Measurements from ENCODE around the gene PDGFC.

The PDGFC gene

DNA sequence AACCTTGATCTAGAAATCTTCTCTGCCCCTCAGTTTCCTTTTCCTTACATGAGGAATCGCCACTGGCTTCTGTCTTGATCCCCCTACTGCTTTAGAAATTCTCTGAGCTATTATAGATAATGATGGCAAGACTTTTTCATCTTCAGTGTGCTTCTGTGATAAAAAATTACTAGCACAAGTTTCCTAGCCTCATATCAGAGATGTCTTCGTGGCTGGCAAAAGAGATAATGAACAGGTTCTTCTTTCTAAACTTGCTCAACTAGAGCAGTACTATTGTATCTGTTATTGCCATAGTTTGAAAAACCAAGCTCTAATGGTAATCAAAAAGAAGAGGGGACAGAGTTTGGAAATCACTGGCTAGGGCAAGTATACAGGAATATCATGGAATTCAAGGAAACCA is 4.1 kb upstream of the PDGFC start:
- no peak overlapping the region for H3K27ac ChIP-seq
- DNase-seq (ENCODE audit: low spot score) = no peak
- TF ChIP-seq, protein P1, sequence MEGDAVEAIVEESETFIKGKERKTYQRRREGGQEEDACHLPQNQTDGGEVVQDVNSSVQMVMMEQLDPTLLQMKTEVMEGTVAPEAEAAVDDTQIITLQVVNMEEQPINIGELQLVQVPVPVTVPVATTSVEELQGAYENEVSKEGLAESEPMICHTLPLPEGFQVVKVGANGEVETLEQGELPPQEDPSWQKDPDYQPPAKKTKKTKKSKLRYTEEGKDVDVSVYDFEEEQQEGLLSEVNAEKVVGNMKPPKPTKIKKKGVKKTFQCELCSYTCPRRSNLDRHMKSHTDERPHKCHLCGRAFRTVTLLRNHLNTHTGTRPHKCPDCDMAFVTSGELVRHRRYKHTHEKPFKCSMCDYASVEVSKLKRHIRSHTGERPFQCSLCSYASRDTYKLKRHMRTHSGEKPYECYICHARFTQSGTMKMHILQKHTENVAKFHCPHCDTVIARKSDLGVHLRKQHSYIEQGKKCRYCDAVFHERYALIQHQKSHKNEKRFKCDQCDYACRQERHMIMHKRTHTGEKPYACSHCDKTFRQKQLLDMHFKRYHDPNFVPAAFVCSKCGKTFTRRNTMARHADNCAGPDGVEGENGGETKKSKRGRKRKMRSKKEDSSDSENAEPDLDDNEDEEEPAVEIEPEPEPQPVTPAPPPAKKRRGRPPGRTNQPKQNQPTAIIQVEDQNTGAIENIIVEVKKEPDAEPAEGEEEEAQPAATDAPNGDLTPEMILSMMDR (IDR thresholded peaks at IDR 0.05) = no peak

DNA sequence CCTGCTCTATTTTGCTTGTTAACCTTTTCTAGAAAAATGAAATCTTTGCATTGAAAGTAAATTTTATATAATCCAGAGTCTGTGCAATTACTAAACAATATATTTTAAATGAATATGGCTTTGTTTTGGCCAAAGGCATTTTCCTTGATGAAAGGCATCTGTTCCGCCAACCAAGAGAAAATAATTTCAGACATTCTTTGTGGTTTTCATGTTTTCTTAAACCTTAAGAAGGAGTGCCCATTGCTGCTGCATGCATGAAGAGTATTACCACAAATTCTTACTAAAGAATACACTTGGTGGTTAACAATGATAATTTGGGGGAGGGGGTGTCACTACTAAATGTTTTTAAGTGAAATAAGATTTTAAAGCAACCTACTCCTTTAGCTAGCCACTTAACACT is 2.7 kb upstream of the PDGFC start:
- no peak for DNase-seq (ENCODE audit: low spot score)
- Histone ChIP-seq H3K4me3 (no peak overlapping the region), H3K27ac (peak overlapping the region in 1 of 2 donors; percentile 30)
- TF ChIP-seq, protein P1 (IDR thresholded peaks at IDR 0.05) = no peak

More for the DNA sequence above, 4.1 kb upstream of the PDGFC start:
- no peak overlapping the region for H3K4me3 ChIP-seq

DNA sequence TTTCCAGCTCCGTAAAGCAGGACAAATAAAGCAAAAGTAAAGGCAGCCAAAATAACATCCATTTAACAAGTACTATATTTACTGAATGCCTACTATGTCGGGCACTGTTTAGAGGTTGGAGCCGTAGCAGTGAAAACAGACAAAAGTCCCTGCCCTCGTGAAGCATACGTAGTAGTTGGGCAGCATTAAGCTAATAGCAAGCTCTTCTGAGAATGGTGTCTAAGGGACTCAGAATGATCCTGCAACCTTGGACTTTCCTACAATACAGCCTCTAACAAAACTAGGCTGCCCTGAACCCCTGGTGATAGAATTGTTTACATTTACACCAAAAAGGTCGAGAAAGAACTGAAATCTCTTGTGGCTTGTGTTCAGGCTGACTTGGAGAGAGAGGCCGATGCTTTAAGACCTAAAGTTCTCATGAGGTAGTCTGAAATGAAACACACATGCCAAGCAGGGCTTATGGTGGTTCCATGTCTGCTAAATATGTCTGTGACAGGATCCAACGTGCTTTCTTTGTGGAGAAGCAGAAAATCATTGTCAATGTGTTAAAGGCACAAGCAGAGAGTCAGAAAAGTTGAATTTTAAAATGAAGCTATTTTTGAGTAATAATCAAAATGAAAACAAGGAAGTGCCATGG is 898 bp upstream of the PDGFC start:
- TF ChIP-seq, protein P1 (IDR thresholded peaks at IDR 0.05) = no peak
- H3K27ac ChIP-seq = peak overlapping the region; percentile 93 to 97
- H3K4me3 ChIP-seq = peak overlapping the region; percentile 88
- no peak for DNase-seq (ENCODE audit: low spot score)

DNA sequence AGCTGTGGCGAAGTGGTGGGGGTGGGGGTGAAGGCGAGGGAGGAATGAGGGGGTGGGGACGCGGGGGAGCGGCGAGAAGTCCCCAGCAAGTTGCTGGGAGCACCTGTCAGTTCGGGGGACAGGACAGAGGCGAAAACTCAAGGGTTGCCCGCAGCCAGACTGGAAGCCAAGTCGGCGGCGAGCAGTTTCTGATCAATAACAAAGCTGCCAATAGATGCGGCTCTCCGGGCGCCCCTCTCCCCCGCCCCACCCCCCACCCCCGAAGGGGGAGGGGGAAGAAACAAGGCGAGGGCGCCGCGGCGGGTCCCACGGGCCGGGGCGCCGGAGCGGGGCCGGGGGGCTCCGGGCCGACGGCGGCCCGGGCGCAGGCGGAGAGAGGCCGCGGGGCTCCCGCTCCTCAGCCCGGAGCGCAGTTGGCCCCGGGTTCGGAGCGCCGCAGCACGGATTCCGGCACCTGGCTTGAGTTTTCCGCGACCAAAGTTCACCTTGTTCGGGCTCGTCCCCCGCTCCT is 379 bp downstream of the PDGFC start:
- DNase-seq (ENCODE audit: low spot score) = no peak
- Histone ChIP-seq H3K27ac (peak overlapping the region; percentile 93 to 97), H3K4me3 (peak overlapping the region; percentile 88)
- TF ChIP-seq, protein P1 (IDR thresholded peaks at IDR 0.05) = no peak

DNA sequence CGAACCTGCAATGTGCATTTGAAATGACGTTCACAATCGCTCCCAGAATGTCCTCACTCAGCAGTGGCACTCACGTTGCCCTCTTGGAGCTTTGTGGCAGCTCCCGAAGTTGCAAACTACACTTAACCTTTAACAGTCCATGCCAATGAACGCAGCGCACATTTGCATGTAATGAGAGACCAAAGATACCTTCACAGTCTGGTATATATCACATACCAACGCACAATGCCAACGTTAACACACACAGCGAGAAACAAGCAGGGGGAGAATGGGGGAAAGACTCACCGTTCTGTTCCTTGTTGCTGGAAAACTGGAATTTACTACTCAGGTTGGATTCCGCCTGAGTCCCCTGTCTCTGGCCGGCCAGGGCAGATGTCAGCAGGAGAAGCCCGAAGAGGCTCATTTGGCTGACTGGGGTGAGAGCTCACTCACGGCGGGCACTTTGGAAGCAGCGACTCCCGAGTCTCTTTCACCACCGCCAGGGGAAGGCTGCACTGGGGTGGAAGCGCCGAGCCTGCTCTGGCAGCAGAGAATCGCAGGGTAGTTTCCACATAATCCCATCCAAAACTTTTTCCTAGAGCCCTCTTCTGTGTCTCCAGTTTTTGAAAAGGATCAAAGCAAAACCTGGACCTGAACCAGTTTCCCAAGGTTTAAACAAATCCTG is 966 bp downstream of the PDGFC start:
- Histone ChIP-seq H3K4me3 (peak overlapping the region; percentile 88), H3K27ac (peak overlapping the region; percentile 93 to 97)
- peak; percentile 84 for DNase-seq (ENCODE audit: low spot score)
- TF ChIP-seq, protein P1 (IDR thresholded peaks at IDR 0.05) = peak; percentile 29

DNA sequence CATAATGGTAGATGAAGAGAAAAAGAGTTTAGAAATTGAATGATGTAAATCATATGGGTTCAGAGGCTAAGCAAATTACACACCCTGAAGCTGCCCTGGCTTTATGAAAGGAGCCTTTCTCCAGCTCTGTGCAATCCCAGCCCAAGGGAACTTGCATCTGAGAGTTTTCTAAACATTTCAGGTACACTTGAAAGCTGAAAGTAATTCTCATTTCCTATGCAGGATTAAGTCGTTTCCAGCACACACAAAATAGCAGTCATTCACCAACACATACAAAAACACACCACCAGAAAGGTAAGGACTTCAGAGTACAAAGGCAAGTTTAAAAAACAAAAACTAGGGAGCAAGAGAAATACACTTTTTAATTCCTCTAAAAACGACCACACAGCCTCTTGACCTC is 1.7 kb downstream of the PDGFC start:
- TF ChIP-seq, protein P1 (IDR thresholded peaks at IDR 0.05) = no peak
- peak overlapping the region; percentile 88 for H3K4me3 ChIP-seq
- H3K27ac ChIP-seq = peak overlapping the region; percentile 93 to 97
- DNase-seq (ENCODE audit: low spot score) = no peak

DNA sequence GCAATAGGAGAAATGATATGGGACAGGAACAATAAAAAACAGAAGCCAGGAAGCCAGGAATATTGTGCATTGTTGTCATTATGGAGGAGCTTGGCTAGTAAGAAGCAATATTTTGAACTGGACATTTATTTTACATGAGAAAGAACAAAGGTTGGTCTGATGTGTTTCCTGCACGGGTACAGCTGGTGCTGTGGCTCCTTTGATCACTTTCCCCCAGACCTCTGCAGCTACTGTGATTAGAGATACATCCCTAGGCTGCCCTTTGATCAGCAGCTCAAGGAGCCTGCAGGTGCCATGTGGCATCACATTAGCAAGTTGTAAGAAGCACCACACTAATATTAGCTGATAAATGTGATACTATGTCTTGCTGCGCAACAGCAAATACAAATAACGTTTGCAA is 2.5 kb downstream of the PDGFC start:
- DNase-seq (ENCODE audit: low spot score) = no peak
- Histone ChIP-seq H3K4me3 (peak overlapping the region; percentile 88), H3K27ac (peak overlapping the region; percentile 93 to 97)
- TF ChIP-seq, protein P1 (IDR thresholded peaks at IDR 0.05) = no peak
